ENCODE results near the gene DIDO1.
"Not testable (repeated sequence)": the region's sequence is repeated elsewhere in the genome, so short reads cannot be mapped to it uniquely, and the experiment has no call there.

DIDO1 gene

GRCh38 chr20:62962221-62962879, 36.0 kb upstream of the DIDO1 start:
- no peak for DNase-seq (ENCODE audit: low spot score)

- DNase-seq (ENCODE audit: low spot score), result no peak
Observed at GRCh38 chr20:62961799-62962198, 35.5 kb upstream of the DIDO1 start.

GRCh38 chr20:62961310-62961783, 35.0 kb upstream of the DIDO1 start:
- no peak for DNase-seq (ENCODE audit: low spot score)

- not testable (repeated sequence) for DNase-seq (ENCODE audit: low spot score)
Observed at GRCh38 chr20:62960446-62961309, 34.4 kb upstream of the DIDO1 start.

GRCh38 chr20:62959998-62960436, 33.7 kb upstream of the DIDO1 start:
- DNase-seq (ENCODE audit: low spot score), result no peak

GRCh38 chr20:62959101-62959971, 33.0 kb upstream of the DIDO1 start:
- no peak for DNase-seq (ENCODE audit: low spot score)

- no peak for DNase-seq (ENCODE audit: low spot score)
Observed at GRCh38 chr20:62958388-62959100, 32.2 kb upstream of the DIDO1 start.

- no peak for DNase-seq (ENCODE audit: low spot score)
Observed at GRCh38 chr20:62957136-62958117, 31.1 kb upstream of the DIDO1 start.

- DNase-seq (ENCODE audit: low spot score), result no peak
Observed at GRCh38 chr20:62956387-62957135, 30.3 kb upstream of the DIDO1 start.

GRCh38 chr20:62955519-62956386, 29.4 kb upstream of the DIDO1 start:
- DNase-seq (ENCODE audit: low spot score), result no peak

GRCh38 chr20:62953839-62954703, 27.8 kb upstream of the DIDO1 start:
- peak; percentile 91 for DNase-seq (ENCODE audit: low spot score)

GRCh38 chr20:62952968-62953838, 26.9 kb upstream of the DIDO1 start:
- DNase-seq (ENCODE audit: low spot score), result no peak

- DNase-seq (ENCODE audit: low spot score), result peak; percentile 83
Observed at GRCh38 chr20:62952373-62952967, 26.2 kb upstream of the DIDO1 start, which contains the start of gene SLC17A9. Gene SLC17A9 (plus strand): TSS chr20:62952709. CDS start chr20:62952831, 122 bp downstream.

GRCh38 chr20:62951896-62952372, 25.6 kb upstream of the DIDO1 start:
- DNase-seq (ENCODE audit: low spot score), result no peak

- no peak for DNase-seq (ENCODE audit: low spot score)
Observed at GRCh38 chr20:62951143-62951895, 25.0 kb upstream of the DIDO1 start.
